GM18909 (cell line): ENCODE measurements around the gene CALHM3.

Experiments used
- ATAC-seq: cut with Tn5 transposase; IDR thresholded peaks from one replicate; pipeline ENCODE4 v1.9.1; 2021; ENCODE audit warnings: mild to moderate bottlenecking; ENCODE audit not compliant: unreplicated experiment, poor library complexity

The CALHM3 gene

DNA sequence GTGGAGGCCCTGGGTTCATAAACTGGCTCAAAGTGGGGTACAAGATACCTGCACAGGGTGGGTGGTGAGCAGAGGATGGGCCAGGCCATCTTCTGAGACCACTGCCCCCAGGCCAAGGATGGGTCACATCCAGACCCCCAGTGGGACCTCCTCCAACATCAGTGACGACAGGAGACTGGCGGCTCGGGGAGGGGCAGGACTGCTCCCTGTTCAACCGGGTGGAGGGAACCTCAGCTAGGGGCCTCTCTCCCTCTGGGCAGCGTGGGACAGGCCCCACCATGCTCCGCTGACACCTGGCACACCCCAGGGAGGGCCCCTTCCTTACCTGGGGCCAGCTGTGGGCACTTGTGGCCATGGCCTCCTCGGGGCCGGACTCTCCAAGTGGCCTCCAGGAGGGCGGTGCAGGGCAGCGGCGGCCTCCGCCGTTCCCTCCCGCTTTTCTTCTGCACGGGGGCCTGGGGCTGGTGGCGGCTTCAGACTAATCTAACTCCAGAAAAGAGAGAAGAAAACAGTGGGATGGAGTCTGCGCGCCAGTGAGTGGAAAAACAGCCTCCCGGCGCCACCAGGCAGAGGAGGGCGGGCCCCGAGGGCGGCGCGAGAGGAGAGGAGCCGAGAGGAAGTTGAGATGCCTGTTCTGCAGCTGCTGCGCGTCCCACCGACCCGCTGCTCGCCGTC, 27.1 kb downstream of the CALHM3 start, which contains the start of gene CALHM2:
CALHM2 (minus strand) TSS at position 540 of the 675 bp plus-strand sequence. CDS start 2,429 bp downstream, outside the sequence.
- ATAC-seq: peak; percentile 72

DNA sequence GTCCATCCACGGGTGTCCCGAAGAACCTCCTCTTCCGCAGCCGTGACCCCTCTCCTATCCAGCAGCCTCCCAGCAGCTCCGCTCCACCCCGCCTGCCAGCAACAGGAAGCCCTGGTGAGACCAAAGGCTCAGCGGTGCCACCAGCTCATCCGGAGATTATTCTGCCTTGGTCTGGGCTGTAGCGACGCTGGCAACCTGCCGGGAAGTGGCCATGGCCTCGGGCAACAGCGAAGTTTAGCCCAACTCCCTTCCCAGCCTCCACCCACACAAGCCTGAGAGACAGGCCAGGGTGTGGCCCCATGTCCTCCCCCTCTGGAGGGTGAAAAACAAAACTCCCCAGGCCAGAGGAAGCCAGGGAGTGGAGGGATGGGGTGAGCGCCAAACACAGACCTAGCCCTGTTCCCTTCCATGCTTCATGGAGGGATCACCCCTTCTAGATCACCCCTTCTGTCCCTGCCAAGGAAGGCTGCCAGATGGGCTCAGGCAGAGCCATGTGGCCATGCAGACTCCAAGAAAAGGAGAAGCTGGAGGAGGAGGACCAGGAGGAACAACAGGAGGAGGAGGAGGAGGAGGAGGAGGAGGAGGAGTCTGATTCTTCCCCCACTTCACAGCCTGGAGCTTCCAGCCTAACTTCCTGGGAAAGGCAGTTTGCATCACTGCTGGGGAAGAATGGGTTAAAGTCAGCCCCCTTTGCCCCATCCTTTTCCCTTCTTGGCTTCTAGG, 27.8 kb downstream of the CALHM3 start:
- no peak for ATAC-seq

DNA sequence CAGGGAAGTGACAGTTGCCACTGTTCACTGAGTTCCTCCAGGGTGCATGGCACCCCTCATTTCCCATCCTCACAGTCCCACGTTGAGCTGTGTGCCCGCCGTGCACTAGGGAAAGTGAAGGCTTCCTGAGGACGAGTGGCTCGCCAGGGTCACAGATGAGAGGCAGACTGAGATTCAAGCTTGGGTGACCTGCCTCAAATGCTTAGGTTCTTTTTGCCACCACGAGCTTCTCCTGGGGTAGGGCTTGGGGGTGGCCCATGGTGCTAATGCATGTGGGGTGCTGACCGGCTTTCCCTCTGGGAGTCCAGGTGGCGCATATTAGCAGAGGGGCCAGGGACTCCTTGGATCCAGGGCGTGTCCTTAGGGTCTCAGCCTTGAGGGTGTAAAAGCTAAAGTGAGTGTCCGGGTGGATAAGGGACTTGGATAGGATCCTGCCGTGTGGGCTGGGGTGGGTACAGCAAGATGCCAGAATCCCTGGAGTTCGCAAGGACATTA, 28.8 kb downstream of the CALHM3 start:
- ATAC-seq: no peak

DNA sequence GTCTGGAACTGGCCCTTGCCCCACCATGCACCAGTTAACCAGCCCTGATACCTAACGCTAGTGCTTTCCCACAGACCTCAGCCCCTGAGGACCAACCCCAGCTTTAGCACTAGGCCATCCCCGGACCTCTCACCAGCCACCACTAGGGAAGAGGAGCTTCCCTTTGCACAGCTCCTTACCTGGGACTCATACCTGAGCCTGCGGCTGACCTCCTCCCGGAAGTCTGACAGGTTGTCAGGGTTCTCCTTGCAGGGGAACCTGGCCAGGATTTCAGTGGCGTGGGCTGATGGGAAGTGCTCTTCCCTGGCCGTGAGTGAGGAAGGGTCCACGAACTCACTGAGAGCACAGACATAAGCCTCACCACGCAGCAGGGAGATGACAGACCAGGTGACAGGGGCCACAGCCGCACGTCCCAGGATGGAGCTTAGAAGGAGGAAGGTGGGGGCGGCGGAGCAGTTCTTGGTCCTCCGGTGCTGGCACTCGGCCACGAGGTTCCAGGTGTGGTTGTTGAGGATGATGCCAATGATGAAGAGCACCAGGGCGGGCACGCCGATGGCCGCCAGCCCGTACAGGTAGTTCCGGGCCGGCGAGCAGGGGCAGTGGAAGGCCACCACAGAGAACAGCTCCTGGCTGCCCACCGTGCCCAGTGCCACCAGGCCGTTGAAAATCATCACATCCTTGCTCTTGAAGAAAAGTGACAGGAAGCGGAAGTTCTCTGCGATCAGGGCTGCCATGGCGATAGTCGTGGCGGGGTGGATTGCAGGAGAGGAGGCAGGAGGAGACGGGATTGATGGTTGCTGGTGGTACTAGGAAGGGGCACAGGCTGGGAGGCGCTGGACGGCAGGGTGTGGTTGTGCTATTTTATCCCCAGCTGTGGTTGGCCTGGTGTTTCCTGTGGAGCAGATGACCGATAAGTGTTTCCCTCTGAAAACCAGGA, 29.6 kb downstream of the CALHM3 start:
- ATAC-seq: no peak

DNA sequence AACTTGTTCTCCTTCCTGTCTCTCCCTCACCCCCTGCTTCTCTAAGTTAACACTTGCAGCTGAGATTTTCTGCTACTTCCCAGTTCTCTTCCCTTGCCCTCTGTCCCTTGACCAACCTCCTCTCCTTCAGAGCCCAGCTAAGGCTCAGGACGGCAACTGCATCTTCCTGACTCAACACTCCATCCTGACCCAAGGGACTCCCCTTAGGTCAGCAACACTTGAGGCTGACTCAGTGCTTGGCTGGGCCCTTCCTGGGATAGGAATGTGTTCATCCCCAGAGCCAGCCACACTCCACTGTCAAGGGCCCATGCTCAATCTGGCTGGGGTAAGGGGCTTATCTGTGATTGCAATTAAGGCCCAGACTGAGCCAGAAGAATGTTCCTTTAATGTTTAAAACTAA, 30.3 kb downstream of the CALHM3 start:
- ATAC-seq: no peak

DNA sequence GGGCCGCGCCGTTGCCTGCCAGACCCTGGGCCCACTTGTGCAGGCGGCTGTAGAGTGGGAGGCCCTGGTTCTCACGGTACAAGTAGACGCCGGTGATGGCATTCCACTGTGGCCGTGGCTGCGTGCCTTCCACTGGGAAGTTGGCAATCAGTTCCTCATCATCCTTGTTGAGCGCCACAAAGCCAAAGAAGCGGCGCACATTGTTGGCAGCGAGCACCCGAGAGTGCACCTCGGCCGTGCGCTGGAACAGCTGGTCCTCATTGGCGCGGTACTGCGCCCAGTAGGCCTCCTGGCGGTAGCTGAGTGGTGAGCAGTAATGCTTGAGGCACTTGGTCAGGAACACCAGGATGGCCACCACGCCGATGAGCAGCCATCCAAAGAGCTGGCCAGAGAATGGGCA, 31.9 kb downstream of the CALHM3 start:
- no peak for ATAC-seq

DNA sequence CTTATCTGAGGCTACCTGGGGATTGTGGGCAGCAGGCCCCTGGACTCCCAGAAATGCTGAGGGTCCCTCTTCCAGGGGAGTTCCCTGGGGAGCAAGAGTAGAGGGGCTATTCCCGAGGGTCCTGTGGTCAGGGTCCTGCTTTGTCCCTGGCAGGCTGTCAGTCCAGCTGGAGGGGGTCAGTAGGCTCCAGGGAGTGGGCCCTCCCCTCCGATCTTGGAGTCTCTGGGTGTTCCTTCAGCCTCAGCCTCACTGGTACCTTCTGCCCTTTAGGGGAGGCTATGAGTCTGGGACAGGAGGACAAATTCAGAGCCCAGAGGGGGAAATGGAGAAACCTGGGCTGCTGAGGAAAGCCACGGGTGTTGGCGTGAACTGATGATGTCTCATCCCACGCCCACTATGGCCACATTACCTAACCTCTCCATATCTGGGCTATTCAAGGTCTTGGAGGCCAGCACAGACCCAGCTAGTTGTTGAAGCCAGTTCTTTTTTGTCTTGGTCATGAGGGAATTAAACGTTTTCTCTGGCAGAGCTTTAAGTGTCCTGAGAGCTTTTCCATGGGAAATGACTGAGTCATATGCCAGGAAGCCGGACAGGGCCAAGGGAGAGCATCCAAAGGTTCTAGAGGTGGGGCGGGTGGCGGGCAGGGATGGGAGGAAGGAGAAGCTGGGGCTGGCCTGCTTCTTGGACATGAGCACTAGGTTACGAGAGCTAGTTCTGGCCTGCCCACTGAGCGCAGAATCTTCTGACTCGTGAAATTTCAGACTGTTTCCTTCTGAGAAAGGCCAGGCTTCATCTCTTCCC, 33.1 kb downstream of the CALHM3 start:
- ATAC-seq: no peak

DNA sequence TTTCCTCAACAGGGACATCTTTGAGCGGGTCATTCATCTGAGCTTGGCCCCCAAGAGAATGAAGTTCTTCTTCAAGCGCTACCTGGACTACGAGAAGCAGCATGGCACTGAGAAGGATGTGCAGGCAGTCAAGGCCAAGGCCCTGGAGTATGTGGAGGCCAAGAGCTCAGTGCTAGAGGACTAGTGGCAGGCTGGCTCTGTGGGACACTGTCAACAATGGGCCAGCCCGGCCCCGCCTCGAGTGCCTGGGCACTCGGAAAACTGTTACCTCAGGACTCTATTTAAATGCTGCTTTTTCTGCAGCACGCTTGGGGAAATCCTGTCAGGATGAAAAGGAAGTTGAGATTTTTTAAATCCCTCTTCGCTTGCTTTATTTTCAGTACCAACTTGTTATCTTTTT, 33.7 kb downstream of the CALHM3 start:
- ATAC-seq: no peak

DNA sequence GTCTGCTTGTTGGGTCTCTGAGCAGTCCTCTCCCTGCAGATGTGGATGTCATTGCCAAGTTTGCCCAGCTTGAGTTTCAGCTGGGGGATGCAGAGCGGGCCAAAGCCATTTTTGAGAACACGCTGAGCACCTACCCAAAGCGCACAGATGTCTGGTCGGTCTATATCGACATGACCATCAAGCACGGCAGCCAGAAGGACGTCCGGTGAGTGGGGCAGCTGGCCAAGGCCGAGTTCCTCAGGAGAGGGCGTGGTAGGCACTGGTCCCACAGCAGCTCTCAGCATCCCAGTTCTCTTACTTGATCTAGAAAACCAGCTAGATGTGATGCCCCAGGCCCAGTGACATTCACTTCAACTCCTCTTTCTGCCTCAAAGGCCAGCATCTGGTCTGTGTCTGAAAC, 34.6 kb downstream of the CALHM3 start:
- ATAC-seq: no peak

DNA sequence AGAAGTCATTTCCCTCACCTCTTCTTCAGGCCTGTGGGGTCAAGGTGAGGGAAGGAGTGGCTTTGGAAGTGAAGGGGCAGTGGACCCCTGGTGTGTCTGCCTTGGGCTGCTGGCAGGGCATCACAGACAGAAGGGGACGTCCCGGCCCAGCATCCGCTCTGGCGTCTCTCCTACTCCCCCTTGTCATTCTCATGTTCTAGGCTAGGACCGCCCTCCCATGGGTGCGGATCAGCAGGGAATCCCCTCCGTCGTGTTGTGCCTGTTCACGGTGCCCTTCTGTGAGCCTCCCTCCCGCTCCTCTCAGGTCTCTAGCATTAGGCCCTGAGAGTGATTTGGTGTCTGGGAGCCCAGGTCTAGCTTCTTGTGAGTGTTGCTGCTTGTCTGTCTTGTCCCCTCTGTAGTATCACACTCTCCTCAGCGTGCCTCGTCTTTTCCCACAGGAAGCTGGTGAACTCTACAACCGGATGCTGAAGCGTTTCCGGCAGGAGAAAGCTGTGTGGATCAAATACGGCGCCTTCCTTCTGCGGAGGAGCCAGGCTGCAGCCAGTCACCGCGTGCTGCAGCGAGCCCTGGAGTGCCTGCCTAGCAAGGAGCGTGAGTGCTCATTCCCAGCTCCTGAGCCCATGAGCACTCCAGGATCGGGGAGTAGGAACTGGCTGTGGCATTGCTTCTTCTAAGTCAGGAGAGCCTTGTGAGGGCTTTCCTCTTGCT, 35.4 kb downstream of the CALHM3 start:
- no peak for ATAC-seq

DNA sequence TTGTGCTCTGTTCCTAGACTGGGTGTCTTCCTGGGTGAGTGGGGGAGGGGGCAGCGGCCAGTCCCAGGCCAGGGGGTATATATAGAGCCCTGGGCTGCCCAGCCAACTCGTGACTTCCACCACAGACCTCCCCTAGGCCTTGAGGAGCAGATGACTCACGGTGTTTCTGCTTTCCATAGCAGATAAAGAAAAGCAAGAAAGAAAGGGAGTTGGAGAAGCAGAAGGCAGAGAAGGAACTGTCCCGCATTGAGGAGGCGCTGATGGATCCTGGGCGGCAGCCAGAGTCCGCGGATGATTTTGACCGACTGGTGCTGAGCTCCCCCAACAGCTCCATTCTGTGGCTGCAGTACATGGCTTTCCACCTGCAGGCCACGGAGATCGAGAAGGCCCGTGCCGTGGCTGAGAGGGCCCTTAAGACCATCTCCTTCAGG, 37.0 kb downstream of the CALHM3 start:
- no peak for ATAC-seq

DNA sequence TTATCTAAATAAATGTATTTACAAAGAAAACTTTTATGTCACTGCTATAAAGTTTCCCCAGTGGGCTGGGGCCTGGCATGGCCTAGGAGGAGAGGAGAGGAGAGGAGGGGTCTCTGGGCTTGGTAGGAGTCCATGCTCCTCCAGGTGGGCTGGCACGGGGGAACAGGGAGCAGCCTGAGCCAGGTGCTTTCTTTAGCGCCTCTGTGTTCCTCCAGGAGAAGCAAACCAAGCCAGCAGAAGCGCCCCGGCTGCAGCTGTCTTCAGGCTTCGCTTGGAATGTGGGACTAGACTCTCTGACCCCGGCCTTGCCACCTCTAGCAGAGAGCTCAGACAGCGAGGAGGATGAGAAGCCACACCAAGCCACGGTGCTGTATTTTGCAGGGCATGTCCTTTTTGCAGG, 37.4 kb downstream of the CALHM3 start:
- no peak for ATAC-seq

DNA sequence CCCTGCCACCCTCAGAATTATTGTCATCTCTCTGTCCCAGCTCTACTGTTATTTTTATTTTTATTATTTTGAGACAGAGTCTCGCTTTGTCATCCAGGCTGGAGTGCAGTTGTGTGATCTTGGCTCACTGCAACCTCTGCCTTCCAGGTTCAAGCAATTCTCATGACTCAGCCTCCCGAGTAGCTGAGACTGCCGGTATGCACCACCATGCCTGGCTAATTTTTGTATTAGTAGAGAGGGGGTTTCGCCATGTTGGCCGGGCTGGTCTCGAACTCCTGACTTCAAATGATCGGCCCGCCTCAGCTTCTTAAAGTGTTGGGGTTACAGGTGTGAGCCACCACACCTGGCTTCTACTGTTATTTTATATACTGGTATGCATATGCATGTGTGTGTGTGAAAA, 37.8 kb downstream of the CALHM3 start:
- ATAC-seq: no peak

DNA sequence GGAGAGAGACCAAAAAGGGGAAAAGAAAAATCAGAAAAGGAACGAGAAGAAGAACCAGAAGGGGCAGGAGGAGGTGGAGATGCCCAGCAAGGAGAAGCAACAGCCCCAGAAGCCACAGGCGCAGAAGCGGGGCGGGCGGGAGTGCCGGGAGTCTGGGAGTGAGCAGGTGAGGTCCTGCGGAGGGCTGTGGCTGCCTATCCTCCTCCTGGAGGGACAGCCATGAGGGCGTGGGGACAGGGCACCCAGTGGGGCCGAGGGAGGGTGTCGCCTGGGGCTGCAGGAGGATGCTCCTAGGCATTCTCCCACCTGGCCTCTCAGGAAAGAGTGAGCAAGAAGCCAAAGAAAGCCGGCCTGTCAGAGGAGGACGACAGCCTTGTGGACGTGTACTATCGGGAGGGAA, 38.6 kb downstream of the CALHM3 start:
- ATAC-seq: no peak

DNA sequence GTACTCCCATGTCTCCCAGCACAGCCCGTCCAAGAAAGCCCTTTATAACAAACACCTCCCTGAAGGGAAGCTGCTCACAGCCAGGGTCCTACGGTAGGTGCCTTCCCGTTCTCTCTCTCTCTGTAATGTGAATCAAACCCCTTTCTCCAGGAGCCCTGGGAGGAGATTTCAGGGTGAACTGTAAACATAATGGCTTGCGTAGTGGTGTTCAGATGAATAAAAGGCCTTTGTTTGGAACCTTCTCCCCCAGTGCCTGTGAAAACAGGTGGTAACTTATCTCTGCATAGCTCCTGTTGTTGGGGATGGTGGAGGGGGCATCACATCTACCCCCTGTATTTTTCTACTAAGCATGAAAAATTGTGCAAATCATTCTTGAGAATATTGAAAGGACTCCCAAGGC, 39.3 kb downstream of the CALHM3 start:
- ATAC-seq: no peak

DNA sequence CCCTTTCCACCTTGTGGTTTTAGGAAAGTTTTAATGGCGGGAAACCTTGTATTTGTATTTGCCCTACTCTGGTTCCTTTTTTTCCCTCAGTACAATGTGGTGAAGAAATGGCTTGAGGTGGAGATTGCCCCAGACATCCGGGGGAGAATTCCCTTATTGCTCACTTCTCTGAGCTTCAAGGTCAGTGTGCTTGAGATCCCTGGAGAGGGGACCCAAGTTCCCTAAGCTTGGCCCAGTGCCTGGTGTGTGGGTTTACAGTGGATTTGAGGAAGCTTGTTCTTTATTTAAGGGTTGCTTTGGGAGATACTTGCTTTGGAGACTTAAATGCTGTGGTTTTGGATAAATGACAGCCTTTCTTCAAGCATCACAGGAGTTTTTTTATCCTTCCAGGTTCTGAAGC, 45.2 kb downstream of the CALHM3 start:
- no peak for ATAC-seq

DNA sequence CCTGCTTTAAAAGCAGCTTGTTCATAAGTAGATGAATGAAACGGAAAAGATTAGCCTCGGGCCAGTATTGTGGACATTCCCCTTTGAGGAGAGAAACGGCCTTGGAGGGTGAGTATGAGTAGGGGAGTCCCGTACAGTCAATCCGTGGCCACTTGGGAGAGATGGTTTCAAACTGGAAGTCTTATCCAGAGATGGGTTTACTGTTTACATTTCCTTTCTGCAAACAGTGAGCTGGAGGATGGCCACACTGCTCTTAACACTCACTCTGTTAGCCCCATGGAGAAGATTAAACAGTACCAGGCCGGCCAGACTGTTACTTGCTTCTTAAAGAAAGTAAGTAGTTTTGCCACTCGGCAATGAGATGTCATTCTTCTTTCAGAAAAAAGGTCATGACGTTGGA, 47.1 kb downstream of the CALHM3 start:
- no peak for ATAC-seq

DNA sequence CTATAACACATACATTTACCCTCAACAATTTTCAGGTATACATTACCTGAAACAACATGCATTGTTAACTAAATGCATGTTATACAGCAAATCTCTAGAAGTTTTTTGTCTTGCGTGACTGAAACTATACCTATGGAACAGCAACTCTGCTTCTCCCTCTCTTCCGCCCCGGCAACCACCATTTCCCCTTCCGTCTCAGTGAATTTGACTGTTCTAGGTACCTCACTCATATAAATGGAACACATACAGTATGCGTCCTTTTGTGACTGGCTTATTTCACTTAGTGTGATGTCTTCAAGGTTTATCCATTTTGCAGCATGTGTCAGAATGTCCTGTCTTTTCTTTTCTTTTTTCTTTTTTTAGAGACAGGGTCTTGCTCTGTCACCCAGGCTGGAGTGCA, 49.4 kb downstream of the CALHM3 start:
- ATAC-seq: no peak

DNA sequence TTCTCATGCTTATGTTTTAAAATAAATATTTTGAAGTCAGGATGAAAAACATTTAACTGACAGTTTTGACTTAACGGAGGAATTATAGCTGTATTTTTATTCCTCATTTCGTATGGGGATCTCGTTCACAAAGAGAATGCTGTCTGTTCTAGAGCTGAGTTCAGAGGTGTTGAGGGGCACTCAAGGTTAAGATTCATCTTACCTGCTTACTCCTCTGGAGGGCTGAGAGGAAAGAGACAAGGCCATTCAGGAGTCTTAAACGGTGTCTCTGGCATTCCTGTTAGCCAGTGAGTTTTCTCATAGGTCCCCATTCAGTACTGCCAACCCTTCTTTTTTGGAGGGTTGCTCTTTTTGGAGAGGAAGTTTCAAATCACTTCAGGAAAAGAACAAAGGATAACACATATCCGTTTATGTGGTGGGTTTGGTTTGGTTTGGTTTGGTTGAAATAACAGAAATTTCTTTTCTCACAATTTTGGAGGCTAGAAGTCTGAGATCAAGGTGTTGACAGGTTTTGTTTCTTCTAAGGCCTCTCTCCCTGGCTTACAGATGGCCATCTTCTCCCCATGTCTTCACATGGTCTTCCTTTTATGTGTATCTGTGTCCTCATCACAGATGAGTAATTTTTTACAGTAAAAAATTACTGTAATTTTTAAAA, 49.9 kb downstream of the CALHM3 start:
- no peak for ATAC-seq
